Hepatocyte (in vitro differentiated cells): ENCODE results near the gene FKBP11. TPM values are rescaled to one million over a fixed set of nuclear protein-coding genes. Genes with fewer than 3 reads are reported as not detected.

Experiments used
- DNase-seq: peaks from one replicate; pipeline ENCODE4 v3.0.0-alpha.2; 2016; ENCODE audit warnings: low spot score
- H2AFZ ChIP-seq: fragments of 200-600 bp; sonication (generic); 2 replicates; pipeline ENCODE4 v1.6.0; 2016; ENCODE audit warnings: antibody characterized with exemption, mild to moderate bottlenecking
- H3K27ac ChIP-seq: fragments of 200-600 bp; sonication (generic); 2 replicates; pipeline ENCODE4 v1.5.1; 2016; ENCODE audit warnings: mild to moderate bottlenecking
- H3K27me3 ChIP-seq: fragments of 200-600 bp; sonication (generic); 2 replicates; pipeline ENCODE4 v1.6.1; 2016
- H3K36me3 ChIP-seq: fragments of 200-600 bp; sonication (generic); replicated peaks from 2 replicates; pipeline ENCODE4 v1.5.1; 2016; ENCODE audit warnings: low read depth; ENCODE audit not compliant: insufficient read depth
- H3K4me1 ChIP-seq: fragments of 200-600 bp; sonication (generic); 2 replicates; pipeline ENCODE4 v1.5.1; 2016; ENCODE audit warnings: mild to moderate bottlenecking, moderate library complexity; ENCODE audit not compliant: insufficient read depth
- H3K4me2 ChIP-seq: fragments of 200-600 bp; sonication (generic); 2 replicates; pipeline ENCODE4 v1.6.0; 2016
- H3K4me3 ChIP-seq: fragments of 200-600 bp; sonication (generic); 2 replicates; pipeline ENCODE4 v1.5.1; 2016; ENCODE audit warnings: mild to moderate bottlenecking
- H3K79me2 ChIP-seq: fragments of 200-600 bp; sonication (generic); 2 replicates; pipeline ENCODE4 v1.6.0; 2017; ENCODE audit warnings: mild to moderate bottlenecking
- H3K9me2 ChIP-seq: fragments of 200-600 bp; sonication (generic); replicated peaks from 2 replicates; pipeline ENCODE4 v1.6.0; 2017; ENCODE audit warnings: mild to moderate bottlenecking; ENCODE audit not compliant: insufficient read depth
- H3K9me3 ChIP-seq: fragments of 200-600 bp; sonication (generic); 2 replicates; pipeline ENCODE4 v1.5.1; 2016; ENCODE audit warnings: low read depth, mild to moderate bottlenecking
- H4K20me1 ChIP-seq: fragments of 200-600 bp; sonication (generic); 2 replicates; pipeline ENCODE4 v1.6.0; 2016; ENCODE audit warnings: mild to moderate bottlenecking; ENCODE audit not compliant: insufficient read depth, poor library complexity, severe bottlenecking
- EZH2 ChIP-seq: fragments of 200-600 bp; sonication (generic); IDR thresholded peaks from 2 replicates; pipeline ENCODE4 v1.6.1; 2016; ENCODE audit warnings: antibody characterized with exemption, mild to moderate bottlenecking, borderline replicate concordance
- EZH2phosphoT487 ChIP-seq: fragments of 200-600 bp; sonication (generic); IDR thresholded peaks from one replicate; pipeline ENCODE4 v1.6.1; 2018; ENCODE audit warnings: antibody characterized with exemption, mild to moderate bottlenecking, low read depth, moderate library complexity; ENCODE audit not compliant: unreplicated experiment, severe bottlenecking
- WGBS: methylation state at CpG from one replicate; pipeline ENCODE4 v1.1.6; 2016; ENCODE audit warnings: low lambda C conversion rate; ENCODE audit errors: missing lambda C conversion rate; 5-methylcytosine and 5-hydroxymethylcytosine counted together
- polyA plus RNA-seq: library from polyadenylated mRNA; unstranded; fragments of >200 nt; fragmentation: Nextera tagmentation; extraction: Ambion mirVana; gene quantifications from 2 replicates; pipeline ENCODE4 v1.2.1, GENCODE V29; 2016
- total RNA-seq: library from RNA; depleted of rRNA; stranded (reverse); fragments of >200 nt; gene quantifications from 2 replicates; pipeline ENCODE4 v1.2.3, GENCODE V29; 2014
- TF ChIP-seq, protein P1 (sequence below): fragments of 200-600 bp; sonication (generic); IDR thresholded peaks from 2 replicates; pipeline ENCODE4 v1.5.1; 2016; ENCODE audit warnings: antibody characterized with exemption, mild to moderate bottlenecking; ENCODE audit not compliant: poor library complexity

FKBP11 gene
- total and polyA plus RNA-seq, 2 experiments from 2014 or later, result 30.4 to 201 TPM

GRCh38 chr12:48946205-48946604 is 20.9 kb upstream of the FKBP11 start:
- Histone ChIP-seq H3K4me2 (no peak overlapping the region), H3K4me3 (no peak overlapping the region), H4K20me1 (peaks cover 72% of the 10 kb centered on the region), H2AFZ (no peak overlapping the region), H3K9me2 (no peaks in the 10 kb centered on the region), H3K9me3 (no peaks in the 10 kb centered on the region), H3K79me2 (peaks cover 88% of the 10 kb centered on the region), H3K36me3 (no peaks in the 10 kb centered on the region), H3K27me3 (no peaks in the 10 kb centered on the region), H3K4me1 (no peaks in the 10 kb centered on the region), H3K27ac (no peak overlapping the region)
- TF ChIP-seq, protein P1, sequence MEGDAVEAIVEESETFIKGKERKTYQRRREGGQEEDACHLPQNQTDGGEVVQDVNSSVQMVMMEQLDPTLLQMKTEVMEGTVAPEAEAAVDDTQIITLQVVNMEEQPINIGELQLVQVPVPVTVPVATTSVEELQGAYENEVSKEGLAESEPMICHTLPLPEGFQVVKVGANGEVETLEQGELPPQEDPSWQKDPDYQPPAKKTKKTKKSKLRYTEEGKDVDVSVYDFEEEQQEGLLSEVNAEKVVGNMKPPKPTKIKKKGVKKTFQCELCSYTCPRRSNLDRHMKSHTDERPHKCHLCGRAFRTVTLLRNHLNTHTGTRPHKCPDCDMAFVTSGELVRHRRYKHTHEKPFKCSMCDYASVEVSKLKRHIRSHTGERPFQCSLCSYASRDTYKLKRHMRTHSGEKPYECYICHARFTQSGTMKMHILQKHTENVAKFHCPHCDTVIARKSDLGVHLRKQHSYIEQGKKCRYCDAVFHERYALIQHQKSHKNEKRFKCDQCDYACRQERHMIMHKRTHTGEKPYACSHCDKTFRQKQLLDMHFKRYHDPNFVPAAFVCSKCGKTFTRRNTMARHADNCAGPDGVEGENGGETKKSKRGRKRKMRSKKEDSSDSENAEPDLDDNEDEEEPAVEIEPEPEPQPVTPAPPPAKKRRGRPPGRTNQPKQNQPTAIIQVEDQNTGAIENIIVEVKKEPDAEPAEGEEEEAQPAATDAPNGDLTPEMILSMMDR, result no peak
- TF ChIP-seq EZH2 (no peak), EZH2phosphoT487 (no peak)
- DNase-seq, result no peak

GRCh38 chr12:48943221-48943620 is 17.9 kb upstream of the FKBP11 start:
- Histone ChIP-seq H3K4me1 (no peaks in the 10 kb centered on the region), H3K4me3 (no peak overlapping the region), H3K4me2 (no peak overlapping the region), H3K27ac (no peak overlapping the region), H3K27me3 (no peaks in the 10 kb centered on the region), H3K79me2 (peaks cover 59% of the 10 kb centered on the region), H2AFZ (no peak overlapping the region), H3K9me3 (no peaks in the 10 kb centered on the region), H4K20me1 (peaks cover 49% of the 10 kb centered on the region), H3K36me3 (no peaks in the 10 kb centered on the region), H3K9me2 (no peaks in the 10 kb centered on the region)
- no peak for DNase-seq
- WGBS, result 83% methylated on average over 4 of the region's 4 CpGs
- no peak for TF ChIP-seq EZH2phosphoT487
- TF ChIP-seq, protein P1, result no peak
- TF ChIP-seq EZH2, result no peak

- Histone ChIP-seq H3K4me1 (no peaks in the 10 kb centered on the region), H3K36me3 (no peaks in the 10 kb centered on the region), H3K4me3 (no peak overlapping the region), H3K9me3 (no peaks in the 10 kb centered on the region), H4K20me1 (peaks cover 27% of the 10 kb centered on the region), H2AFZ (no peak overlapping the region), H3K4me2 (no peak overlapping the region), H3K9me2 (no peaks in the 10 kb centered on the region), H3K27ac (no peak overlapping the region), H3K79me2 (peaks cover 30% of the 10 kb centered on the region), H3K27me3 (no peaks in the 10 kb centered on the region)
- no peak for TF ChIP-seq EZH2
- TF ChIP-seq, protein P1, result no peak
- TF ChIP-seq EZH2phosphoT487, result no peak
- no peak for DNase-seq
- 92% methylated on average over 3 of the region's 3 CpGs for WGBS
Measured at GRCh38 chr12:48940181-48940580, 14.9 kb upstream of the FKBP11 start.

GRCh38 chr12:48938805-48939204 is 13.5 kb upstream of the FKBP11 start:
- DNase-seq, result no peak
- WGBS, result 97% methylated on average over 7 of the region's 7 CpGs
- Histone ChIP-seq H3K27me3 (no peaks in the 10 kb centered on the region), H3K4me1 (no peaks in the 10 kb centered on the region), H3K4me2 (no peak overlapping the region), H3K9me3 (no peaks in the 10 kb centered on the region), H3K27ac (no peak overlapping the region), H3K36me3 (no peaks in the 10 kb centered on the region), H3K4me3 (no peak overlapping the region), H3K9me2 (no peaks in the 10 kb centered on the region), H2AFZ (no peak overlapping the region), H4K20me1 (peaks cover 17% of the 10 kb centered on the region), H3K79me2 (peaks cover 18% of the 10 kb centered on the region)
- TF ChIP-seq, protein P1, result no peak
- TF ChIP-seq EZH2phosphoT487, result no peak
- TF ChIP-seq EZH2, result no peak
